ENCODE results near the gene APOBEC3F.
"Not testable (repeated sequence)": the region's sequence is repeated elsewhere in the genome, so short reads cannot be mapped to it uniquely, and the experiment has no call there.

APOBEC3F gene

GRCh38 chr22:39055658-39056057, 15.0 kb downstream of the APOBEC3F start:
- no peak for TF ChIP-seq EZH2phosphoT487 (IDR thresholded peaks at IDR 0.05; ENCODE audit: borderline replicate concordance, low read length)
- TF ChIP-seq CTCF (IDR thresholded peaks at IDR 0.05; ENCODE audit: low read depth, low read length, poor library complexity, severe bottlenecking), result no peak

GRCh38 chr22:39061290-39061689, 20.6 kb downstream of the APOBEC3F start:
- peaks cover 23% of the 10 kb centered on the region for H3F3A ChIP-seq (ENCODE audit: control insufficient read depth, insufficient read depth)
- 0 out of 2 replicates have a peak overlapping the region, but pooled peaks have one; percentile 2 for H3K4me3 ChIP-seq (ENCODE audit: low read length)
- H3K4me2 ChIP-seq (ENCODE audit: low read length), result peak overlapping the region; percentile 49
- not testable (repeated sequence) for H3K9me2 ChIP-seq (replicated peaks; ENCODE audit: control insufficient read depth, low read length); H3K9me3 ChIP-seq (ENCODE audit: control insufficient read depth, insufficient read depth, low read length); H3K79me2 ChIP-seq (ENCODE audit: control insufficient read depth, low read length); H3K27ac ChIP-seq (ENCODE audit: low read depth, low read length); H3K27me3 ChIP-seq (ENCODE audit: control insufficient read depth, low read length); H3K36me3 ChIP-seq (ENCODE audit: control insufficient read depth, low read length); H4K20me1 ChIP-seq (ENCODE audit: control insufficient read depth, insufficient read depth, low read depth, low read length)
- H3K4me1 ChIP-seq (ENCODE audit: control insufficient read depth, low read length), result peaks cover 69% of the 10 kb centered on the region

More at GRCh38 chr22:39055658-39056057, 15.0 kb downstream of the APOBEC3F start:
- no peaks in the 10 kb centered on the region for H3K9me2 ChIP-seq (replicated peaks; ENCODE audit: control insufficient read depth, low read length)
- no peak overlapping the region for H3K4me3 ChIP-seq (ENCODE audit: low read length)
- no peaks in the 10 kb centered on the region for H3K79me2 ChIP-seq (ENCODE audit: control insufficient read depth, low read length)
- no peaks in the 10 kb centered on the region for H3K36me3 ChIP-seq (ENCODE audit: control insufficient read depth, low read length)
- no peak overlapping the region for H3K4me2 ChIP-seq (ENCODE audit: low read length)
- H4K20me1 ChIP-seq (ENCODE audit: control insufficient read depth, insufficient read depth, low read depth, low read length), result no peaks in the 10 kb centered on the region
- no peaks in the 10 kb centered on the region for H3K27me3 ChIP-seq (ENCODE audit: control insufficient read depth, low read length)
- no peak overlapping the region for H3K27ac ChIP-seq (ENCODE audit: low read depth, low read length)
- no peaks in the 10 kb centered on the region for H3F3A ChIP-seq (ENCODE audit: control insufficient read depth, insufficient read depth)
- peaks cover 16% of the 10 kb centered on the region for H3K4me1 ChIP-seq (ENCODE audit: control insufficient read depth, low read length)
- H3K9me3 ChIP-seq (ENCODE audit: control insufficient read depth, insufficient read depth, low read length), result no peaks in the 10 kb centered on the region

DNA sequence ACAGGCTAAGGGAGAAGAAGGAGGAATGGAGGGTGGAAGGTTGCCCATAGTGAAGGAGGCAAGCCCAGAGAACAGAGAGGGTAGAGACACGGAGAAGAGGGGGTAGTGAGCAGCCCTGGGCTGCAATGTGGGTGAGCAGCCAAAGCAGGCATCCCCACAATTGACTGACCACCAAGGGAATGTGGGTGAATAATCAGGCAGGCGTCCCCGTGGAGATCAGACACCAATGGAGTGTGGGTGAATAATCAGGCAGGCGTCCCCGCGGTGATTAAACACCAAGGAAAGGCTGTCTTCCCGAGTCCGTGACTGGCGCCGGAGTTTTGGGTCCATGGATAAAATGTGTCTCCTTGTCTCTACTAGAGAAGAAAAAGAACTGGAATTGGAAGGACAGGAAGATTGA, 21.3 kb downstream of the APOBEC3F start:
- not testable (repeated sequence) for H3K9me2 ChIP-seq (replicated peaks; ENCODE audit: control insufficient read depth, low read length); H4K20me1 ChIP-seq (ENCODE audit: control insufficient read depth, insufficient read depth, low read depth, low read length); H3K27me3 ChIP-seq (ENCODE audit: control insufficient read depth, low read length); H3K36me3 ChIP-seq (ENCODE audit: control insufficient read depth, low read length); H3K27ac ChIP-seq (ENCODE audit: low read depth, low read length); H3K4me3 ChIP-seq (ENCODE audit: low read length); H3K79me2 ChIP-seq (ENCODE audit: control insufficient read depth, low read length); H3K9me3 ChIP-seq (ENCODE audit: control insufficient read depth, insufficient read depth, low read length)
- peaks cover 28% of the 10 kb centered on the region for H3F3A ChIP-seq (ENCODE audit: control insufficient read depth, insufficient read depth)
- H3K4me1 ChIP-seq (ENCODE audit: control insufficient read depth, low read length), result peaks cover 69% of the 10 kb centered on the region
- H3K4me2 ChIP-seq (ENCODE audit: low read length), result peak overlapping the region; percentile 49

- H3K9me3 ChIP-seq (ENCODE audit: control insufficient read depth, insufficient read depth, low read length); H3K9me2 ChIP-seq (replicated peaks; ENCODE audit: control insufficient read depth, low read length); H4K20me1 ChIP-seq (ENCODE audit: control insufficient read depth, insufficient read depth, low read depth, low read length); H3K27me3 ChIP-seq (ENCODE audit: control insufficient read depth, low read length): not testable (repeated sequence)
- H3K4me3 ChIP-seq (ENCODE audit: low read length), result peak overlapping the region; percentile 78; the same call in 1 of the 2 replicates
- peak overlapping the region; percentile 74 for H3K4me2 ChIP-seq (ENCODE audit: low read length)
- H3K4me1 ChIP-seq (ENCODE audit: control insufficient read depth, low read length), result peaks cover 77% of the 10 kb centered on the region
- peaks cover 25% of the 10 kb centered on the region for H3K36me3 ChIP-seq (ENCODE audit: control insufficient read depth, low read length)
- peak overlapping the region; percentile 99 for H3K27ac ChIP-seq (ENCODE audit: low read depth, low read length)
- peaks cover 27% of the 10 kb centered on the region for H3K79me2 ChIP-seq (ENCODE audit: control insufficient read depth, low read length)
- peaks cover 31% of the 10 kb centered on the region for H3F3A ChIP-seq (ENCODE audit: control insufficient read depth, insufficient read depth)
These were observed 23.2 kb downstream of the APOBEC3F start for GRCh38 chr22:39063904-39064303.

DNA sequence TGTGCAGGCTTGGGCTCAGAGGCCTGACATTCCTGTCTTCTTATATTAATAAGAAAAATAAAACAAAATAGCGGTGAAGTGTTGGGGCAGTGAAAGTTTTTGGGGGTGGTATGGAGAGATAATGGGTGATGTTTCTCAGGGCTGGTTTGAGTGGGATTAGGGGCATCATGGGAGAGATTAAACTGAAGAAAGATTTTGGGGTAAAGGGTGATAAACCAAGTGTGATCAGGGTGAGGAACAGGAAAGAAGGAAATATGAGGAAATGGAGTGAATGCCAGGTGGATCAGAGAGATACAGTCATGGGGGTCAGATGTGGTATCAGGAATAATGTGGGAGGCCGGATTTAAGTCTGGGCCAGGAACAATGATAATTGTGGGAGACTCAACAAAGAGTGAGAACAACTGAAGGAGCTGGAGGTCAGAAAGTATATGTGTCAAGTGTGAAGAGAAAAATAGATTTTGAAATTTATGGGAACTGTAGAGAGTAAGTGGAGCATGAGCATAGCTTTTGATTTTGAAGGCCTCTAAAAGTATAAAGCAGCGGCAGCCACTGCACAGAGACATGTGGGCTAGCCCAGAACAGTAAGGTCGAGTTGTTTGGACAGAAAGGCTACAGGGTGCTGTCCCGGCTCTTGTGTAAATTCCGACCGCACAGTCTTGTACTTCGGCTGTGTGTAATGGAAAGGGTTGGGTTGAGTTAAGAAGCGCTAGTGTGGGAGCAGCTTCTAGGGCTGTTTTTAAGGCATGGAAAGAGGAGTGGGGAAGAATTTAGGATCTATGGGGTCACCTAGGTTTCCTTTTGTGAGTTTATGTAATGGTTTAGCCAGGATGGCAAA, 26.0 kb downstream of the APOBEC3F start:
- H3K4me2 ChIP-seq (ENCODE audit: low read length), result peak overlapping the region; percentile 74
- H3K36me3 ChIP-seq (ENCODE audit: control insufficient read depth, low read length), result peaks cover 32% of the 10 kb centered on the region
- H3K9me3 ChIP-seq (ENCODE audit: control insufficient read depth, insufficient read depth, low read length); H3K27me3 ChIP-seq (ENCODE audit: control insufficient read depth, low read length); H4K20me1 ChIP-seq (ENCODE audit: control insufficient read depth, insufficient read depth, low read depth, low read length); H3K9me2 ChIP-seq (replicated peaks; ENCODE audit: control insufficient read depth, low read length): not testable (repeated sequence)
- peaks cover 38% of the 10 kb centered on the region for H3F3A ChIP-seq (ENCODE audit: control insufficient read depth, insufficient read depth)
- peaks cover 94% of the 10 kb centered on the region for H3K4me1 ChIP-seq (ENCODE audit: control insufficient read depth, low read length)
- H3K4me3 ChIP-seq (ENCODE audit: low read length), result peak overlapping the region; percentile 78
- peak overlapping the region; percentile 99 for H3K27ac ChIP-seq (ENCODE audit: low read depth, low read length)
- peaks cover 46% of the 10 kb centered on the region for H3K79me2 ChIP-seq (ENCODE audit: control insufficient read depth, low read length)

Data from DOHH2 (cell line).